PC-9 (cell line): ENCODE results near the gene TRIM7. TPM values are rescaled to one million over a fixed set of nuclear protein-coding genes. Genes with fewer than 3 reads are reported as not detected.

ENCODE experiments used
- BruUV-seq: library from RNA; stranded (reverse); fragments of 400-500 nt; replicated peaks from 2 replicates; lab custom pipeline; 2021; lab: Mats Ljungman, UMichigan
- CTCF ChIA-PET: fragments of 300-600 bp; sonication (Branson Sonifier 250); formaldehyde crosslinking; loops from one replicate; lab custom pipeline; 2022; ENCODE audit warnings: antibody characterized with exemption; lab: Charles Lee
- POLR2A ChIA-PET: fragments of 300-600 bp; sonication (Branson Sonifier 250); formaldehyde crosslinking; loops from one replicate; lab custom pipeline; 2022; ENCODE audit warnings: antibody characterized with exemption; ENCODE audit not compliant: unreplicated experiment; lab: Charles Lee
- DNase-seq, 2 experiments: peaks; one replicate each; pipeline versions ENCODE4 v3.0.0 to v3.0.0-alpha.2; 2015 to 2022; ENCODE audit warnings: mixed read lengths in 1 of 2
- H2AFZ ChIP-seq: fragments of 200-600 bp; sonication (generic); 2 replicates; pipeline ENCODE4 v1.8.1; 2017; ENCODE audit warnings: antibody characterized with exemption
- H3F3A ChIP-seq: fragments of 200-600 bp; sonication (generic); 2 replicates; pipeline ENCODE4 v1.8.1; 2017; ENCODE audit warnings: antibody characterized with exemption, mild to moderate bottlenecking, low read depth; ENCODE audit not compliant: insufficient read depth
- H3K27ac ChIP-seq: fragments of 200-600 bp; sonication (generic); 2 replicates; pipeline ENCODE4 v1.6.1; 2016; ENCODE audit warnings: mixed run types
- H3K27me3 ChIP-seq: fragments of 200-600 bp; sonication (generic); 2 replicates; pipeline ENCODE4 v1.6.1; 2016; ENCODE audit warnings: low read depth, mixed run types; ENCODE audit not compliant: insufficient read depth
- H3K36me3 ChIP-seq: fragments of 200-600 bp; sonication (generic); 2 replicates; pipeline ENCODE4 v1.6.1; 2016; ENCODE audit warnings: low read depth, mixed run types
- H3K4me1 ChIP-seq: fragments of 200-600 bp; sonication (generic); replicated peaks from 2 replicates; pipeline ENCODE4 v1.6.1; 2016; ENCODE audit warnings: mixed run types; ENCODE audit not compliant: insufficient read depth
- H3K4me2 ChIP-seq: fragments of 200-600 bp; sonication (generic); 2 replicates; pipeline ENCODE4 v1.6.1; 2017; ENCODE audit warnings: mixed run types
- H3K4me3 ChIP-seq: fragments of 200-600 bp; sonication (generic); 2 replicates; pipeline ENCODE4 v1.6.1; 2016; ENCODE audit warnings: mixed run types
- H3K79me2 ChIP-seq: fragments of 200-600 bp; sonication (generic); 2 replicates; pipeline ENCODE4 v1.6.1; 2017; ENCODE audit warnings: low read depth, mixed run types
- H3K9me2 ChIP-seq: fragments of 200-600 bp; sonication (generic); 2 replicates; pipeline ENCODE4 v1.8.1; 2017; ENCODE audit warnings: mild to moderate bottlenecking; ENCODE audit not compliant: insufficient read depth
- H3K9me3 ChIP-seq: fragments of 200-600 bp; sonication (generic); 2 replicates; pipeline ENCODE4 v1.8.1; 2016; ENCODE audit warnings: low read depth; ENCODE audit not compliant: insufficient read depth
- H4K20me1 ChIP-seq: fragments of 200-600 bp; sonication (generic); 2 replicates; pipeline ENCODE4 v1.8.1; 2017; ENCODE audit not compliant: insufficient read depth
- CTCF ChIP-seq: fragments of 200-600 bp; sonication (generic); conservative IDR thresholded peaks from 2 replicates; pipeline ENCODE4 v1.6.1; 2017; ENCODE audit warnings: mixed run types, antibody characterized with exemption, mild to moderate bottlenecking, moderate library complexity
- EZH2 ChIP-seq: fragments of 200-600 bp; sonication (generic); IDR thresholded peaks from 2 replicates; pipeline ENCODE4 v1.8.0; 2017; ENCODE audit warnings: antibody characterized with exemption, low read depth
- intact Hi-C: fragments of 100-400 bp; cut with micrococcal nuclease; formaldehyde crosslinking; loops from one replicate; pipeline ENCODE4 v1.10.0; 2022; ENCODE audit not compliant: unreplicated experiment
- total RNA-seq: library from RNA; stranded (reverse); gene quantifications from 2 replicates; pipeline ENCODE4 v1.2.3, GENCODE V29; 2021

The TRIM7 gene
- total RNA-seq, 1 experiment from 2014 or later = 9.2 TPM

- Histone ChIP-seq H3K4me2 (no peak overlapping the region), H3K9me3 (no peaks in the 10 kb centered on the region), H3F3A (no peaks in the 10 kb centered on the region; the same call in 1 of the 2 replicates), H4K20me1 (no peaks in the 10 kb centered on the region), H3K27ac (no peak overlapping the region), H3K27me3 (no peaks in the 10 kb centered on the region), H3K79me2 (no peaks in the 10 kb centered on the region), H3K4me3 (no peak overlapping the region), H3K4me1 (no peaks in the 10 kb centered on the region), H2AFZ (no peak overlapping the region), H3K9me2 (no peaks in the 10 kb centered on the region), H3K36me3 (no peaks in the 10 kb centered on the region)
- POLR2A ChIA-PET = no interaction called here
- TF ChIP-seq EZH2 (no peak), CTCF (no peak)
- no TSS peak for BruUV-seq
- CTCF ChIA-PET = no interaction called here
- intact Hi-C loops = no loop called here
- no peak for DNase-seq
These were observed 4.9 kb downstream of the TRIM7 start for GRCh38 chr5:181199881-181200638.

DNA sequence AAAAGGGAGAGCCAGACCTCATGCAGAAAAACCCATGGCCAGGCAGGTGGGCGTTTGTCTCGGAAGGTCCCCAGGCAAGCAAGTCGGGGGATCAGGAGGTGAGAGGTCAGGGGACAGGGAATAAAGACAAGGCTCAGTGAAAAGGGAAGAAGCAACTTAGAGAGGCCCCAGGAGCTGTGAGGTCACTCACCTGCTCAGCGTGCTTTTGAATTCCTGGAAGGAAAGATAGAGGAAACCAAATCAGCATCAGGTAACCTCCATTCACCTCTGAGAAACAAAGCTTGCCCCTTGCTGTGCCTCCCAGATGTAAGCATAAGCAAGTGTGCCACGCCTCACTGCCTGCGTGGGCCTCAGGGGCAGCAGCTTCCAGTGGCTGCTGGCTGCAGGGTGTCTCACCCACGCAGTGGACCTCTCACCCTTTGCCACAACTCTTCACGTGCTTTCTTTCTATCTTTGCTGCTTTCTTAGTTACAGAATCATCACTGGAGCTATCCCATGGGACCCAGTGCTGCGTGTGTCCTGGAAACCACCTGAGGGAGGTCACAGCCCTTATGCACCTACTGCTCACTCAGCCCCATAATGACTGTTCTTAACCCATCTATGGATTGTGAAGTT lies 6.0 kb downstream of the TRIM7 start:
- no peaks in the 10 kb centered on the region for H3K4me1 ChIP-seq
- no peaks in the 10 kb centered on the region for H3K36me3 ChIP-seq
- ChIA-PET CTCF (no interaction called here), POLR2A (no interaction called here)
- H3K9me2 ChIP-seq = no peaks in the 10 kb centered on the region
- DNase-seq = no peak
- TF ChIP-seq EZH2 = no peak
- TF ChIP-seq CTCF = no peak
- H3K79me2 ChIP-seq = no peaks in the 10 kb centered on the region
- no peaks in the 10 kb centered on the region for H3K27me3 ChIP-seq
- H3F3A ChIP-seq = no peaks in the 10 kb centered on the region; the same call in 1 of the 2 replicates
- BruUV-seq = no TSS peak
- no peaks in the 10 kb centered on the region for H3K9me3 ChIP-seq
- no peaks in the 10 kb centered on the region for H4K20me1 ChIP-seq
- intact Hi-C loops = no loop called here
- H3K27ac ChIP-seq = no peak overlapping the region
- H3K4me3 ChIP-seq = no peak overlapping the region
- no peak overlapping the region for H3K4me2 ChIP-seq
- H2AFZ ChIP-seq = no peak overlapping the region

GRCh38 chr5:181198106-181198685 lies 6.8 kb downstream of the TRIM7 start:
- BruUV-seq = no TSS peak
- Histone ChIP-seq H3K4me2 (no peak overlapping the region), H3F3A (peaks cover 6% of the 10 kb centered on the region; the same call in 1 of the 2 replicates), H3K79me2 (no peaks in the 10 kb centered on the region), H3K9me3 (no peaks in the 10 kb centered on the region), H3K27me3 (no peaks in the 10 kb centered on the region), H3K4me1 (peaks cover under 1% of the 10 kb centered on the region; the same call in 1 of the 2 replicates), H3K4me3 (no peak overlapping the region), H3K9me2 (no peaks in the 10 kb centered on the region), H3K36me3 (no peaks in the 10 kb centered on the region), H3K27ac (no peak overlapping the region), H2AFZ (no peak overlapping the region), H4K20me1 (no peaks in the 10 kb centered on the region)
- no peak for DNase-seq
- POLR2A ChIA-PET = no interaction called here
- intact Hi-C loops = no loop called here
- CTCF ChIA-PET = no interaction called here
- TF ChIP-seq EZH2 (no peak), CTCF (no peak)
